Esophagus (tissue), 2 donors: ENCODE measurements around the gene COPA. TPM values are rescaled to one million over a fixed set of nuclear protein-coding genes. Genes with fewer than 3 reads are reported as not detected.

ENCODE experiments used
- H3K27ac ChIP-seq, 2 donors: one replicate each; pipeline ENCODE4 v1.5.1; 2013; ENCODE audit warnings: low read depth in 2 of 2, mild to moderate bottlenecking in 2 of 2, inconsistent platforms in 1 of 2, low read length in 1 of 2, moderate library complexity in 1 of 2
- H3K27me3 ChIP-seq, 2 donors: one replicate each; pipeline ENCODE4 v1.6.1; 2013; ENCODE audit warnings: low read length in 2 of 2, control low read depth in 1 of 2, mild to moderate bottlenecking in 1 of 2; ENCODE audit not compliant: insufficient read depth in 2 of 2, control insufficient read depth in 1 of 2
- H3K36me3 ChIP-seq, 2 donors: one replicate each; pipeline ENCODE4 v1.6.1; 2013; ENCODE audit warnings: low read length in 1 of 2; ENCODE audit not compliant: control insufficient read depth in 2 of 2, insufficient read depth in 2 of 2
- H3K4me1 ChIP-seq, 2 donors: one replicate each; pipeline ENCODE4 v1.6.1; 2013; ENCODE audit warnings: low read length in 1 of 2; ENCODE audit not compliant: control insufficient read depth in 2 of 2, insufficient read depth in 2 of 2
- H3K4me3 ChIP-seq, 2 donors: one replicate each; pipeline ENCODE4 v1.5.1; 2013; ENCODE audit warnings: low read length in 2 of 2, mild to moderate bottlenecking in 2 of 2, low read depth in 1 of 2, moderate library complexity in 1 of 2
- H3K9me3 ChIP-seq, 2 donors: one replicate each; pipeline ENCODE4 v1.6.1; 2013; ENCODE audit warnings: mild to moderate bottlenecking in 2 of 2, low read depth in 1 of 2, low read length in 1 of 2, moderate library complexity in 1 of 2; ENCODE audit not compliant: control insufficient read depth in 2 of 2, insufficient read depth in 1 of 2
- WGBS, 2 donors: extraction: QIAGEN DNeasy Blood & Tissue Kit; methylation state at CpG; one replicate each; pipeline ENCODE4 v1.1.7; 2013; 5-methylcytosine and 5-hydroxymethylcytosine counted together
- polyA plus RNA-seq, 2 donors: library from polyadenylated mRNA; stranded (reverse); fragments of 200-250 nt; gene quantifications; one replicate each; pipeline ENCODE4 v1.2.3, GENCODE V29; 2013
- donor health status: healthy with polysubstance abuse.
- donor health status: Bipolar disorder and iron deficiency.

Gene COPA
- polyA plus RNA-seq, 2 donors: 45.1 to 51.1 TPM

GRCh38 chr1:160340146-160340545 lies 2.9 kb downstream of the COPA start:
- 72 to 82% methylated on average over 3 of the region's 3 CpGs for WGBS, 2 donors
- H3K36me3 ChIP-seq: peaks cover 0 to 2% of the 10 kb centered on the region in 2 donors
- H3K27ac ChIP-seq: no peak overlapping the region
- no peaks in the 10 kb centered on the region for H3K27me3 ChIP-seq
- no peak overlapping the region for H3K4me3 ChIP-seq
- no peaks in the 10 kb centered on the region for H3K4me1 ChIP-seq
- no peaks in the 10 kb centered on the region for H3K9me3 ChIP-seq

GRCh38 chr1:160338580-160338979 lies 4.5 kb downstream of the COPA start:
- Histone ChIP-seq H3K36me3 (peaks cover 0 to 4% of the 10 kb centered on the region in 2 donors), H3K27ac (no peak overlapping the region), H3K27me3 (no peaks in the 10 kb centered on the region), H3K4me3 (no peak overlapping the region), H3K9me3 (no peaks in the 10 kb centered on the region), H3K4me1 (no peaks in the 10 kb centered on the region)
- WGBS, 2 donors: 84 to 90% methylated on average over 4 of the region's 4 CpGs

GRCh38 chr1:160332516-160332915 lies 10.5 kb downstream of the COPA start:
- Histone ChIP-seq H3K9me3 (no peaks in the 10 kb centered on the region), H3K27ac (no peak overlapping the region), H3K4me1 (no peaks in the 10 kb centered on the region), H3K27me3 (no peaks in the 10 kb centered on the region), H3K4me3 (no peak overlapping the region), H3K36me3 (peaks cover 9 to 11% of the 10 kb centered on the region in 2 donors)

GRCh38 chr1:160330119-160330518 lies 12.9 kb downstream of the COPA start:
- H3K4me3 ChIP-seq: no peak overlapping the region
- no peaks in the 10 kb centered on the region for H3K4me1 ChIP-seq
- peaks cover 11 to 14% of the 10 kb centered on the region in 2 donors for H3K36me3 ChIP-seq
- H3K27me3 ChIP-seq: no peaks in the 10 kb centered on the region
- no peak overlapping the region for H3K27ac ChIP-seq
- H3K9me3 ChIP-seq: no peaks in the 10 kb centered on the region

- 74 to 75% methylated on average over 8 of the region's 8 CpGs for WGBS, 2 donors
- H3K27me3 ChIP-seq: no peaks in the 10 kb centered on the region
Measured at GRCh38 chr1:160328184-160328583, 14.9 kb downstream of the COPA start.

GRCh38 chr1:160326418-160326817 lies 16.6 kb downstream of the COPA start:
- Histone ChIP-seq H3K4me1 (no peaks in the 10 kb centered on the region), H3K9me3 (no peaks in the 10 kb centered on the region), H3K36me3 (peaks cover 10% of the 10 kb centered on the region in 2 donors), H3K27me3 (no peaks in the 10 kb centered on the region), H3K27ac (no peak overlapping the region), H3K4me3 (no peak overlapping the region)
- WGBS, 2 donors: 92 to 95% methylated on average over 5 of the region's 5 CpGs

More at GRCh38 chr1:160328184-160328583, 14.9 kb downstream of the COPA start:
- no peak overlapping the region for H3K4me3 ChIP-seq
- H3K9me3 ChIP-seq: no peaks in the 10 kb centered on the region
- H3K36me3 ChIP-seq: peaks cover 10 to 14% of the 10 kb centered on the region in 2 donors
- H3K4me1 ChIP-seq: no peaks in the 10 kb centered on the region
- no peak overlapping the region for H3K27ac ChIP-seq

- Histone ChIP-seq H3K27ac (no peak overlapping the region), H3K4me1 (no peaks in the 10 kb centered on the region), H3K9me3 (no peaks in the 10 kb centered on the region), H3K4me3 (no peak overlapping the region), H3K27me3 (no peaks in the 10 kb centered on the region), H3K36me3 (peaks cover 9 to 10% of the 10 kb centered on the region in 2 donors)
- WGBS, 2 donors: 90 to 93% methylated on average over 4 of the region's 4 CpGs
Measured at GRCh38 chr1:160325252-160325651, 17.8 kb downstream of the COPA start.

- Histone ChIP-seq H3K9me3 (no peaks in the 10 kb centered on the region), H3K27ac (no peak overlapping the region), H3K27me3 (no peaks in the 10 kb centered on the region), H3K4me1 (no peaks in the 10 kb centered on the region), H3K4me3 (no peak overlapping the region), H3K36me3 (peaks cover 0 to 5% of the 10 kb centered on the region in 2 donors)
- 96 to 97% methylated on average over 6 of the region's 6 CpGs for WGBS, 2 donors
Measured at GRCh38 chr1:160322831-160323230, 20.2 kb downstream of the COPA start.

GRCh38 chr1:160315359-160315758 lies 27.7 kb downstream of the COPA start:
- Histone ChIP-seq H3K36me3 (peaks cover 14 to 16% of the 10 kb centered on the region in 2 donors), H3K4me1 (no peaks in the 10 kb centered on the region), H3K4me3 (no peak overlapping the region), H3K27ac (no peak overlapping the region), H3K9me3 (no peaks in the 10 kb centered on the region), H3K27me3 (no peaks in the 10 kb centered on the region)
- 57 to 75% methylated on average over 2 of the region's 2 CpGs for WGBS, 2 donors

- no peaks in the 10 kb centered on the region for H3K9me3 ChIP-seq
- WGBS, 2 donors: 76% methylated on average over 1 of the region's 1 CpG
- no peak overlapping the region for H3K27ac ChIP-seq
- peaks cover 25% of the 10 kb centered on the region in 2 donors for H3K36me3 ChIP-seq
- H3K27me3 ChIP-seq: no peaks in the 10 kb centered on the region
- no peak overlapping the region for H3K4me3 ChIP-seq
- no peaks in the 10 kb centered on the region for H3K4me1 ChIP-seq
Measured at GRCh38 chr1:160309571-160309970, 33.5 kb downstream of the COPA start.
